NK-92 (cell line): Measurements from ENCODE around the gene NSF.
"Not testable (repeated sequence)": the region's sequence is repeated elsewhere in the genome, so short reads cannot be mapped to it uniquely, and the experiment has no call there.

Source experiments
- DNase-seq: peaks from one replicate; lab custom pipeline; 2025; ENCODE audit not compliant: unreplicated experiment; lab: John Stamatoyannopoulos, UW

NSF gene

DNA sequence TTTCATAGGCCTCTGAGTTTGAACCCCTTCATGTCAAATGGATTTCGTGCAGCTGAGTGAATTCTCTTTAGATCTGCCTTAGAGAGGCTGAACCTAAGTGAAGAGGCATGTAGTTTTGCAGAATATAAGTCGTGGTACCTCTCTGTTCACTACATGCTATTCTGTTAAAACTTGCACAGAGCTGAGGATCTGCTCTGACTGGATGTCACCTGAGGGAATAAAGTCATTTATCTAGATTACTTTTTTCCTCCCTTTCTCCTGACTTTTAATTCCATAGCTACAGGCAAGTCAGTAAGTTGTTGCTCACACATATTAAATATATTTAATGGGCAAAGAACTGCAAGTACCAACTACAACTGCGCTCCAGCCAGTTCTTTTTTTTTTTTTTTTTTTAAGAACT lies 163.3 kb downstream of the NSF start:
- DNase-seq = no peak

DNA sequence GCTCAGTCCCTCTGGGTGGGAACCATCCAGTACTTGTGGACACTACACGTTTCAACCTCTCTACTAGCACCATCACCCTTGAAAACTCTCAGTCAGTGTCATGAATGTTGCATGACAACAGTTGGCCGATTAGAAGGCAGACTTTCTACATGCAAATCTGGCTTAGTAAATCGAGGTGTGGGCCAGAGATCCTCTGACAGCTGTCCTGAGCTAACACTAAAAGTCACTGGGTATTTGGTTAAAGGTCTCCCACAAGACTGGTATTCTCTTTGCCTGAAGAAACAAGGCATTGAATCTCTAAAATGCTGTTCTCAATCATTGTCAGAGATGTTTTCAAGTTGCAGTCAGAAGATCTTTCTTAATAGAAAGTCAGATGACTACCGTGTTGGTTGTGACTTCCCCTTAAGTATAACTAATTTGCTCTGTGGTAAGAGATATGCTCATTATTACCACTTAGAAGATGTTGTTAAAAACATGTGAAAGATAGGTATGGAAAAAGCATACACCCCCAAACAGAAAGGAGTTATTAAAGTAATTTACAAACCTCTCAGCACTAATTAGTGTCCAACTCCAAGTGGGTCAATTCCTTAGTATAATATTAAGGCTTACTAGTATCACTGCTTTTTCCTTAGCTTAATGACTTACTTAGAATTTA lies 165.7 kb downstream of the NSF start:
- DNase-seq = no peak

- DNase-seq = no peak
Measured at GRCh38 chr17:46756861-46757260, 166.4 kb downstream of the NSF start.

DNA sequence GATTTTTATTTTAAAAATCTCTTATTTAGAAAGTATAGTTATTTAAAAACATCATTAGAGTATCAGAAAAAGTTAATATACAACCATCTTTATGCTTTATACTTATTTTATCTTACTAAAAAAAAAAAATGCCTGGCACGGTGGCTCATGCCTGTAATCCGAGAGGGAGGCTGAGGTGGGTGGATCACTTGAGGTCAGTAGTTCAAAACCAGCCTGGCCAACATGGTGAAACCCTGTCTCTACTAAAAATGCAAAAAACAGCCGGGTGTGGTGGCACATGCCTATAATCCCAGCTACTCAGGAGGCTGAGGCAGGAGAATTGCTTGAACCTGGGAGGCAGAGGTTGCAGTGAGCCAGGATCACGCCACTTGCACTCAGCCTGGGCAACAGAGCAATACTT lies 167.1 kb downstream of the NSF start:
- DNase-seq = not testable (repeated sequence)

DNA sequence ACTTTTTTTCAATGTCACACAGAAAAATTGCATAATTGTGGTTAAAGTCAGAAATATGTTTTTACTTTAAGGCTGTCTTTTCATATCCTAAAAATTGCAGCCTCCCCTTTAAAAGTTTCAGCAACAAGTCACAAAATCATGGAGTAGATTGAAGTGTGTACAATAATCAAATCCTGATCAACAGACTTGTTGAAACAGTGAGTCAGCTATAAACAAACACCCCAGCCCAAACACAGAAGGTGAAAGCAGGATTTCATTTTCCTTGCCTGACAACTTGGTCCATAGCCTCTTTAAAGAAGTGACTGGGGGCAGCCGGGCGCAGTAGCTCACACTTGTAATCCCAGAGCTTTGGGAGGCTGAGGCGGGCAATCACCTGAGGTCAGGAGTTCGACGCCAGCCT lies 168.1 kb downstream of the NSF start:
- no peak for DNase-seq

DNA sequence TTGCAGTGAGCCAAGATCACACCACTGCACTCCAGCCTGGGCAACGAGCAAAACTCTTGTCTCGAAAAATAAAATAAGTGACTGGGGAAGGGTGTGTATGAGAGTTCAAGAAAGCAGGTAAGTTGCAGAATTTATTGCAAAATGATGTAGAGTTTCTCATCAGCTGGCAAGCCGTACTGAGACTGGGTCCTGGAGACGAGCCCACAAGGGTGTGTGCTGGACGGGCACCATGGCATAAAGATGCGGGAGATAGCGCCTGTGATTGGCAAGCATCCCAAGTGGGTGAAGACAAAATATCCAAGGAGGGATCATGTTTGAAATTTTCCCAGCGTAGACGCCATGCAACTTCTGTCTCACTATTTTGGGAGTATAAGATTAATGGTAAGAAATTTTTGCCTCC lies 168.7 kb downstream of the NSF start:
- DNase-seq = no peak

DNA sequence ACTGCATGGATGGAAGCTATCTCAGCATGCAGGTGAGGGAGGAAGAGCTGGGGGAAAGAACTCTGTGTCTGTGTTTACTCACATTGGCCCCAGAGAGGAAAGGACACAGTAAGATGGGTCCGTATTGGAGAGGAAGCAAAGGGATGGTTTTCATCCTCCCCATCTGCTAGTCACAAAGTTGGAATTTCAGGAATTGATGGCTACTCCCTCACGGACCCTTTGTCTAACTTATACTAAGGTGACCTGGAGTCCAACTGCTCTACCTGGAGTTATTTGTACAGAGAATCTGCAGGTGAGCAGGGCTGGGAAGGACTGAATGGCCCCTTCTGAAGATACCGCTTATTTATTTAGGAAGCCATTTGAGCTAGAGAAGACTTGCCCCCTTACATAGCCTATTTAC lies 172.9 kb downstream of the NSF start:
- DNase-seq = no peak

- no peak for DNase-seq
Measured at GRCh38 chr17:46764000-46764708, 173.7 kb downstream of the NSF start.

GRCh38 chr17:46764709-46765401 lies 174.4 kb downstream of the NSF start:
- no peak for DNase-seq

DNA sequence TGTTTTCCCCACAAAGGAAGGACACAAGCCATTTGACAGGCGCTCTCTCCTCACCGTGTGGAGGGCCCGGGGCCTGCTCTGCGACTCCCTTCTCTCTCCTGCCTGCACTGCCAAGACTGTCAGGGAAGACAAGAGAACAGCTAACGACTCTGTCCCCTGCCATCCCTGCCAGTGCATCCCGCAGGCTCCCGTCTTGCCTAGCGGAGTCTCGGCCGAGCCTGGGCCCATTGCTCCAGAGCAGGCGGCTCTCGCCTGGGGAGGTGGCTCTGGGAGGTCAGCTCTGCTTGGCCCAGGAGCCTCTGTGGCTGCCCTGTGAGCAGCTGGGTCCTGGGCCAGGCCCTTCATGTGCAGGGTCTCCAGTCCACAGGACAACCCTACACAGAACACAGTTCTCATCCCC lies 175.0 kb downstream of the NSF start:
- DNase-seq = no peak

GRCh38 chr17:46766493-46767491 lies 176.3 kb downstream of the NSF start:
- DNase-seq = no peak

DNA sequence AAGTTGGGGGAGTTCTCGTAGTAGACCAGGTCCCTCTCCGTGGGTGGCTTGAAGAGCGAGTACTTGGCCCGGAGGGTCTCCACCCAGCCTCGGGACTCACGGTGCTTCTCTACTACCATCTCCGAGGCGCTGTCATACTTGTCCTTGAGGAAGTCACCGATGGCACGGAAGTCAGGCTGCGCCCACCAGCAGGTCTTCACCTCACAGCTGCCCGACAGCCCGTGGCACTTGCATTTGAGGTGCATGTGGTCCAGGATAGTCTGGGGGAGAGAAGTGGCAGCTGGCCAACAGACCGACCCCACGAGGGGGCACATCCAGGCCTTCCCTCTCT lies 178.0 kb downstream of the NSF start:
- no peak for DNase-seq

- not testable (repeated sequence) for DNase-seq
Measured at GRCh38 chr17:46768896-46769295, 178.4 kb downstream of the NSF start.

DNA sequence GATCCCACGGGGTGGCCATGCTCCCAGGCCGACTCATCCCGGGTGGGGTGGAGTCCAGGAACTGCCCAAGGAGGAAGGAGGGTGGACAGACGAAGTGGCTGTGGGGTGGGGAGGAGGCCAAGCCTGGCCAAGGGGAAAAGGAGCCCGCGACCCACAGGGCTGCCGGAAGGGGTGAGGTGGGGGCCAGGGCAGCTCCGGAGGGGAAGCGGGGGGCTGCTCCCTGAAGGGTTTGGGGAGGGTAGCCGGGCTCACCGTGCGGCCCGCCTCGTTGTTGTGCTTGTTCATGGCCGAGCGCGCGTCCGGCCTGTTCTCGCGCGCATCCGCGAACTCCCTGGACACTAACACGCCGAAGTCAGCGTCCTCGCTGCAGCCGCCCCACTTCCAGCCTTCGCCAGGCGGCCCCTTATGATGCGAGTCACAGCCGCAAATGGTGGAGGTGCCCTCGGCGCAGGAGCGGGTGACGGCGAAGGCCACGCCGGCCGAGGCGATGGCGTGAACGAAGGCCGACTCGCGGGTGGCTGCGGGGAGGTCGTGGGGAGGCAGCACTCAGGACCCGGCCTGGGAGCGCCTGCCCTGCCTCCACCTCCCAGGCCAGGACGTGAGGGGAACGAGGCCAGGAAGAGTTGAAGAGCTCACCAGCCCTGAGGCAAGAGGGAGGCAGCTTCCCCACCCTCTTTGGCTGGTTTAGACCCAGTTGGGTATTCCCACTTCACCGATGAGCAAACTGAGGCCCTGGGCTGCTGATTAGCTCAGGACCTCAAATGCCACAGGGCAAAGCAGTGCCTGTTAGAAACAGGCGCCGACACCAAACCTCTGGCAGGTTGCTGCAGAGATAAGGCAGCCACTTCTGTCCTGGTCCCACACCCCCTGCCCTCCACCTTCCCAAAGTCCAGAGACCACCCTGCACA lies 179.3 kb downstream of the NSF start:
- no peak for DNase-seq

DNA sequence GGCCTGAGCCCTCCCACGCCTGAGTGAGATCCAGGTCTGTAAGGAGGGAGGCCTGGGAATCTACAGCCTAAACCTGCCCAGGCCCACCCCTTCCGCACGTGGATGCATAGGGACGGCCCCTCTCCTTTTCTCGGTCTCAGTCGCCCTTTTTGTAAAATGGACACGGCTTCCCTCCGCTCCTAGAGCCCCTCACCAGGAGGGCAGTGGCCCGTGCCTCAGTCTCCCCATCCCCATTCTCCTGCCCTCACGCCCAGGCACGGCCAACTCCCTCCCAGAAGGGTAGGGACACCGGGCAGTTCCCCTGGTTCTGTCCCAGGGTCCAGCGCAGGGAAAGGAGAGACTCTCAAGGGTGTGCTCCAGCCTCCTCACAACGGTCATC lies 180.0 kb downstream of the NSF start:
- no peak for DNase-seq

GRCh38 chr17:46770818-46771560 lies 180.5 kb downstream of the NSF start:
- no peak for DNase-seq

DNA sequence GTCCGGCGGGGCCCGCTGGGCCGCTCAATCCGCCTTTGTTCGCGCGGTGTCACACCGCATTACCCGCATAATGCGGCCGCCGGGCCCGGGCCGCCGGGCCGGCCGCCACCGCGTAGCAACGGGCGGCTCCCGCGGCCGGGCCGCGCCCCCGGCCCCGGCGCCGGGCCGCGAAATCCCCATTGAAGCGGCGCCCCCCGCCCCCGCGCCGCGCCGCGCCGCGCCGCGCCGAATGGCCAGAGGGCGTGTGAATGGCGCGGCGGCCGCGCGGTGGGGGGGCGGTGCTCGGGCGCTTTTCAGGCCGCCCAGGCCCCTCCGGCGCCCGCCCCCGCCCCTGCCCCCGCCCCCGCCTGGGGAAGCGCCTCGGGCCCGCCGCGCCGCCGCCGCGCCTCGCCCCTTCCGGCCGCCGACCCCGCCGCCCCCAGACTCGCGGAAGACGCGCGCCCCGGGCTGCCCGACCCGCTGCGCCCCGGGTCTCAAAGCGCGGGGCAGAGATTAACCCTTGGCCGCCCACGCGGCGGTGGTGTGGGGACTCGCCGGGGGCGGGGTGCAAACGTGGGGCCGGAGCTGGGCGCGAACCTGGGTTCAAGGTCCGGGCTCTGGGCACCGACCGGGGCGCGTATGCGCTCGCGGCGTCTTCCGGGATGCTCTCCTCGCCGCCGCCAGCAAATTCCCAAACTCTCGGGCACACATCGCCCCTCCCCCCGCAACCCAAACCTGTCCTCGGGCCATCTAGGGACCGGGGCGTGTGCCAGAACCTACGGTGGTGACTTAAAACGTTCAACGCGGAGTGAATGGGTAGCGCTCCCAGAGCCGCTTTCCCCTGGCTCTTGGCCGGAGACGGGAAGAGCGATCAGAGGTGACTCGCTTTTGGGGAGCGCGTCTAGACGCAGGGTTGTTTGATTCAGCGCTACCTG lies 181.3 kb downstream of the NSF start:
- DNase-seq = no peak

GRCh38 chr17:46772475-46773220 lies 182.2 kb downstream of the NSF start:
- DNase-seq = no peak
